Measurements from ENCODE around the gene CELF1. TPM values are rescaled to one million over a fixed set of nuclear protein-coding genes. Genes with fewer than 3 reads are reported as not detected.

Gene CELF1
- total and polyA plus RNA-seq, 10 of the 15 experiments (the other 5 are each of a cell fraction or from before 2014, with no cell fraction given), result 35.3 to 128 (median 85.7) TPM

GRCh38 chr11:47430524-47430923 is 122.4 kb downstream of the CELF1 start:
- intact Hi-C loops (cut with micrococcal nuclease; ENCODE audit: unreplicated experiment) (no loop called here), in situ Hi-C loops (cut with MboI) (no loop called here)
- Histone ChIP-seq H3K27me3 (replicated peaks in 1 of 2; ENCODE audit: control insufficient read depth in 2 of 2, insufficient read depth in 2 of 2, low read length in 1 of 2) (no peaks in the 10 kb centered on the region), H3K4me2 (ENCODE audit: control insufficient read depth, insufficient read depth) (no peak overlapping the region), H3K4me1 (ENCODE audit: control insufficient read depth, insufficient read depth, low read length) (no peaks in the 10 kb centered on the region), H3K9me3 (replicated peaks; ENCODE audit: control insufficient read depth, insufficient read depth, low read length) (no peaks in the 10 kb centered on the region), H4K20me1 (ENCODE audit: control insufficient read depth, insufficient read depth) (no peaks in the 10 kb centered on the region), H3K36me3 (ENCODE audit: control insufficient read depth in 2 of 2, insufficient read depth in 2 of 2, low read length in 1 of 2) (no peaks in the 10 kb centered on the region), H3K4me3 (no peak overlapping the region), H3K27ac (ENCODE audit: control insufficient read depth, insufficient read depth) (no peak overlapping the region), H3K79me2 (ENCODE audit: control insufficient read depth, insufficient read depth, low read length) (peaks cover 7% of the 10 kb centered on the region), H2AFZ (ENCODE audit: control insufficient read depth, low read depth, low read length) (no peak overlapping the region), H3K9ac (ENCODE audit: control insufficient read depth, insufficient read depth, low read length) (no peak overlapping the region)
- POLR2A ChIA-PET, result no interaction called here
- RAD21 ChIA-PET (ENCODE audit: unreplicated experiment), result no interaction called here
- CTCF ChIA-PET, result no interaction called here
- WGBS (ENCODE audit: insufficient coverage, insufficient replicate concordance, low lambda C conversion rate, missing lambda C conversion rate), result 59% methylated on average over 5 of the region's 5 CpGs
- BruUV-seq (replicated peaks), result no TSS peak
- FAIRE-seq (no peak), ATAC-seq (no peak), DNase-seq (ENCODE audit: low read depth, low spot score) (no peak)
- TF ChIP-seq, protein P1, sequence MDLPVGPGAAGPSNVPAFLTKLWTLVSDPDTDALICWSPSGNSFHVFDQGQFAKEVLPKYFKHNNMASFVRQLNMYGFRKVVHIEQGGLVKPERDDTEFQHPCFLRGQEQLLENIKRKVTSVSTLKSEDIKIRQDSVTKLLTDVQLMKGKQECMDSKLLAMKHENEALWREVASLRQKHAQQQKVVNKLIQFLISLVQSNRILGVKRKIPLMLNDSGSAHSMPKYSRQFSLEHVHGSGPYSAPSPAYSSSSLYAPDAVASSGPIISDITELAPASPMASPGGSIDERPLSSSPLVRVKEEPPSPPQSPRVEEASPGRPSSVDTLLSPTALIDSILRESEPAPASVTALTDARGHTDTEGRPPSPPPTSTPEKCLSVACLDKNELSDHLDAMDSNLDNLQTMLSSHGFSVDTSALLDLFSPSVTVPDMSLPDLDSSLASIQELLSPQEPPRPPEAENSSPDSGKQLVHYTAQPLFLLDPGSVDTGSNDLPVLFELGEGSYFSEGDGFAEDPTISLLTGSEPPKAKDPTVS (IDR thresholded peaks at IDR 0.05; ENCODE audit: low read depth, low read length), result no peak
- no peak for TF ChIP-seq SIX5 (IDR thresholded peaks at IDR 0.05; ENCODE audit: low read depth, low read length, severe bottlenecking)
- TF ChIP-seq, protein P2, sequence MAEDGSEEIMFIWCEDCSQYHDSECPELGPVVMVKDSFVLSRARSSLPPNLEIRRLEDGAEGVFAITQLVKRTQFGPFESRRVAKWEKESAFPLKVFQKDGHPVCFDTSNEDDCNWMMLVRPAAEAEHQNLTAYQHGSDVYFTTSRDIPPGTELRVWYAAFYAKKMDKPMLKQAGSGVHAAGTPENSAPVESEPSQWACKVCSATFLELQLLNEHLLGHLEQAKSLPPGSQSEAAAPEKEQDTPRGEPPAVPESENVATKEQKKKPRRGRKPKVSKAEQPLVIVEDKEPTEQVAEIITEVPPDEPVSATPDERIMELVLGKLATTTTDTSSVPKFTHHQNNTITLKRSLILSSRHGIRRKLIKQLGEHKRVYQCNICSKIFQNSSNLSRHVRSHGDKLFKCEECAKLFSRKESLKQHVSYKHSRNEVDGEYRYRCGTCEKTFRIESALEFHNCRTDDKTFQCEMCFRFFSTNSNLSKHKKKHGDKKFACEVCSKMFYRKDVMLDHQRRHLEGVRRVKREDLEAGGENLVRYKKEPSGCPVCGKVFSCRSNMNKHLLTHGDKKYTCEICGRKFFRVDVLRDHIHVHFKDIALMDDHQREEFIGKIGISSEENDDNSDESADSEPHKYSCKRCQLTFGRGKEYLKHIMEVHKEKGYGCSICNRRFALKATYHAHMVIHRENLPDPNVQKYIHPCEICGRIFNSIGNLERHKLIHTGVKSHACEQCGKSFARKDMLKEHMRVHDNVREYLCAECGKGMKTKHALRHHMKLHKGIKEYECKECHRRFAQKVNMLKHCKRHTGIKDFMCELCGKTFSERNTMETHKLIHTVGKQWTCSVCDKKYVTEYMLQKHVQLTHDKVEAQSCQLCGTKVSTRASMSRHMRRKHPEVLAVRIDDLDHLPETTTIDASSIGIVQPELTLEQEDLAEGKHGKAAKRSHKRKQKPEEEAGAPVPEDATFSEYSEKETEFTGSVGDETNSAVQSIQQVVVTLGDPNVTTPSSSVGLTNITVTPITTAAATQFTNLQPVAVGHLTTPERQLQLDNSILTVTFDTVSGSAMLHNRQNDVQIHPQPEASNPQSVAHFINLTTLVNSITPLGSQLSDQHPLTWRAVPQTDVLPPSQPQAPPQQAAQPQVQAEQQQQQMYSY (CRISPR knock-in tag; IDR thresholded peaks at IDR 0.05), result no peak
- TF ChIP-seq SRF (IDR thresholded peaks at IDR 0.05; ENCODE audit: low read depth in 2 of 2, low read length in 2 of 2), result no peak
- no peak for TF ChIP-seq TBL1XR1 (IDR thresholded peaks at IDR 0.05; ENCODE audit: low read depth, low read length)
- TF ChIP-seq, protein P3, sequence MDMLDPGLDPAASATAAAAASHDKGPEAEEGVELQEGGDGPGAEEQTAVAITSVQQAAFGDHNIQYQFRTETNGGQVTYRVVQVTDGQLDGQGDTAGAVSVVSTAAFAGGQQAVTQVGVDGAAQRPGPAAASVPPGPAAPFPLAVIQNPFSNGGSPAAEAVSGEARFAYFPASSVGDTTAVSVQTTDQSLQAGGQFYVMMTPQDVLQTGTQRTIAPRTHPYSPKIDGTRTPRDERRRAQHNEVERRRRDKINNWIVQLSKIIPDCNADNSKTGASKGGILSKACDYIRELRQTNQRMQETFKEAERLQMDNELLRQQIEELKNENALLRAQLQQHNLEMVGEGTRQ (IDR thresholded peaks at IDR 0.05; ENCODE audit: borderline replicate concordance, low read depth, low read length), result no peak
- no peak for TF ChIP-seq CBX3 (IDR thresholded peaks at IDR 0.05; ENCODE audit: borderline replicate concordance, low read depth)
- TF ChIP-seq ETV6 (conservative IDR thresholded peaks at IDR 0.05 in 1 of 2, IDR thresholded peaks at IDR 0.05 in 1 of 2; ENCODE audit: borderline replicate concordance in 1 of 2, low read depth in 1 of 2), result no peak
- no peak for TF ChIP-seq TCF12 (IDR thresholded peaks at IDR 0.05; ENCODE audit: low read depth, low read length)
- TF ChIP-seq IRF3 (IDR thresholded peaks at IDR 0.05), result no peak
- SMC1A ChIA-PET (ENCODE audit: uncharacterized antibody, unreplicated experiment), result no interaction called here
